Thoracic aorta (tissue), 2 donors: ENCODE measurements around the gene LRRK1. TPM values are rescaled to one million over a fixed set of nuclear protein-coding genes. Genes with fewer than 3 reads are reported as not detected.
A peak's percentile ranks its signal among the peaks of the same experiment; 100 is the strongest.

Experiments used
- ATAC-seq: fragments of 150-250 bp; one replicate; pipeline ENCODE4 v1.8.0; 2017; ENCODE audit warnings: low read depth; ENCODE audit not compliant: insufficient number of reproducible peaks, low FRiP score
- DNase-seq: peaks from one replicate; pipeline ENCODE4 v3.0.0-alpha.2; 2020; ENCODE audit warnings: low spot score
- H3K27ac ChIP-seq, 2 donors: fragments of 200-600 bp; sonication (generic); 1 replicate in 1 of 2; 2 replicates in 1 of 2; pipeline ENCODE4 v1.5.1; 2016; ENCODE audit warnings: mild to moderate bottlenecking in 2 of 2, moderate library complexity in 2 of 2
- H3K27me3 ChIP-seq: fragments of 200-600 bp; sonication (generic); replicated peaks from 2 replicates; pipeline ENCODE4 v1.6.0; 2016; ENCODE audit warnings: mild to moderate bottlenecking; ENCODE audit not compliant: insufficient read depth
- H3K36me3 ChIP-seq: fragments of 200-600 bp; sonication (generic); one replicate; pipeline ENCODE4 v1.5.1; 2016
- H3K4me1 ChIP-seq, 2 donors: fragments of 200-600 bp; sonication (generic); 1 replicate in 1 of 2; 2 replicates in 1 of 2; pipeline versions ENCODE4 v1.5.1 to v1.6.0; 2016; ENCODE audit warnings: low read depth in 2 of 2, mild to moderate bottlenecking in 1 of 2; ENCODE audit not compliant: control insufficient read depth in 1 of 2
- H3K4me3 ChIP-seq: fragments of 200-600 bp; sonication (generic); 2 replicates; pipeline ENCODE4 v1.5.1; 2016; ENCODE audit warnings: mild to moderate bottlenecking
- H3K9me3 ChIP-seq: fragments of 200-600 bp; sonication (generic); 2 replicates; pipeline ENCODE4 v1.5.1; 2016
- total RNA-seq, 2 donors: library from RNA; depleted of rRNA; stranded (reverse); fragments of >200 nt; gene quantifications; one replicate each; pipeline versions ENCODE4 v1.1.0 to v1.2.3, GENCODE V29; 2016
- TF ChIP-seq, protein P1 (sequence below): fragments of 200-600 bp; sonication (generic); IDR thresholded peaks from one replicate; pipeline ENCODE4 v1.5.1; 2019; ENCODE audit warnings: antibody characterized with exemption

The LRRK1 gene
- total RNA-seq, 2 donors from 2014 or later, result 17.2 to 47.1 TPM

- DNase-seq (peak; percentile 50), ATAC-seq (no peak)
- H3K4me1 ChIP-seq, result peaks cover 4 to 7% of the 10 kb centered on the region in 2 donors
- peak overlapping the region; percentile 53 for H3K4me3 ChIP-seq
- H3K27ac ChIP-seq, result peak overlapping the region in 1 of 2 donors; percentile 33
- no peaks in the 10 kb centered on the region for H3K36me3 ChIP-seq
- TF ChIP-seq, protein P1, sequence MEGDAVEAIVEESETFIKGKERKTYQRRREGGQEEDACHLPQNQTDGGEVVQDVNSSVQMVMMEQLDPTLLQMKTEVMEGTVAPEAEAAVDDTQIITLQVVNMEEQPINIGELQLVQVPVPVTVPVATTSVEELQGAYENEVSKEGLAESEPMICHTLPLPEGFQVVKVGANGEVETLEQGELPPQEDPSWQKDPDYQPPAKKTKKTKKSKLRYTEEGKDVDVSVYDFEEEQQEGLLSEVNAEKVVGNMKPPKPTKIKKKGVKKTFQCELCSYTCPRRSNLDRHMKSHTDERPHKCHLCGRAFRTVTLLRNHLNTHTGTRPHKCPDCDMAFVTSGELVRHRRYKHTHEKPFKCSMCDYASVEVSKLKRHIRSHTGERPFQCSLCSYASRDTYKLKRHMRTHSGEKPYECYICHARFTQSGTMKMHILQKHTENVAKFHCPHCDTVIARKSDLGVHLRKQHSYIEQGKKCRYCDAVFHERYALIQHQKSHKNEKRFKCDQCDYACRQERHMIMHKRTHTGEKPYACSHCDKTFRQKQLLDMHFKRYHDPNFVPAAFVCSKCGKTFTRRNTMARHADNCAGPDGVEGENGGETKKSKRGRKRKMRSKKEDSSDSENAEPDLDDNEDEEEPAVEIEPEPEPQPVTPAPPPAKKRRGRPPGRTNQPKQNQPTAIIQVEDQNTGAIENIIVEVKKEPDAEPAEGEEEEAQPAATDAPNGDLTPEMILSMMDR, result peak; percentile 90
- H3K27me3 ChIP-seq, result no peaks in the 10 kb centered on the region
- H3K9me3 ChIP-seq, result no peaks in the 10 kb centered on the region
Measured at GRCh38 chr15:101006931-101007691, 88.0 kb downstream of the LRRK1 start.

GRCh38 chr15:101008158-101009139, 89.3 kb downstream of the LRRK1 start:
- H3K4me1 ChIP-seq, result peaks cover 4 to 7% of the 10 kb centered on the region in 2 donors
- H3K36me3 ChIP-seq, result no peaks in the 10 kb centered on the region
- DNase-seq (peak; percentile 21), ATAC-seq (peak; percentile 64)
- H3K27me3 ChIP-seq, result no peaks in the 10 kb centered on the region
- TF ChIP-seq, protein P1, result peak; percentile 96
- H3K27ac ChIP-seq, result no peak overlapping the region
- no peaks in the 10 kb centered on the region for H3K9me3 ChIP-seq
- H3K4me3 ChIP-seq, result peak overlapping the region; percentile 69

- TF ChIP-seq, protein P1, result no peak
- DNase-seq, result no peak
- no peaks in the 10 kb centered on the region for H3K27me3 ChIP-seq
Measured at GRCh38 chr15:101009176-101009575, 90.0 kb downstream of the LRRK1 start.

DNA sequence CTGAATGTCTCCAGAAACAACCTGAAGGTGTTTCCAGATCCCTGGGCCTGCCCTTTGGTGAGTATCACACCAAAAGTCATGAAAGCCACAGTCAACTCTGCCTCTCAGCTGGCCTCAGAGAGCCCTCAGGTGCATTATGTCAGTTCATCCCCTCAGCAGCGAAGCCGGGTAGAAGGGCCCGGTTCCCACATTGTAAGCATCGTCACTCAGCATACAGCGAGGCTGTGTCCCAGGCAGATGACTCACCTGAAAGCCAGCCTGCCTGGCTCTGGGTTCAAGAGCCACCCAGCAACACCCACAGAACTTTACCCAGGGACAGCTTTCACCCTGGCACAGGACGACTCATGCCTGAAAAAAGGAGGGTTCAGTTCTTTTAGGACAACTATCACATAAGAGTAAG, 91.6 kb downstream of the LRRK1 start:
- no peak overlapping the region for H3K27ac ChIP-seq
- H3K36me3 ChIP-seq, result no peaks in the 10 kb centered on the region
- ATAC-seq (no peak), DNase-seq (no peak)
- peaks cover 4 to 7% of the 10 kb centered on the region in 2 donors for H3K4me1 ChIP-seq
- H3K27me3 ChIP-seq, result no peaks in the 10 kb centered on the region
- H3K4me3 ChIP-seq, result no peak overlapping the region
- TF ChIP-seq, protein P1, result no peak
- H3K9me3 ChIP-seq, result no peaks in the 10 kb centered on the region

More at GRCh38 chr15:101009176-101009575, 90.0 kb downstream of the LRRK1 start:
- Histone ChIP-seq H3K9me3 (no peaks in the 10 kb centered on the region), H3K27ac (no peak overlapping the region), H3K4me1 (peaks cover 4 to 7% of the 10 kb centered on the region in 2 donors), H3K4me3 (no peak overlapping the region), H3K36me3 (no peaks in the 10 kb centered on the region)
- ATAC-seq, result no peak
